Esophagus muscularis mucosa (tissue), 4 donors: ENCODE data around the gene MYADML2. TPM values are rescaled to one million over a fixed set of nuclear protein-coding genes. Genes with fewer than 3 reads are reported as not detected.

Source experiments
- DNase-seq: peaks from one replicate; pipeline ENCODE4 v3.0.0-alpha.2; 2017; ENCODE audit errors: extremely low spot score
- H3K27ac ChIP-seq, 4 donors: fragments of 200-600 bp; sonication (generic); replicated peaks in 1 of 4; 1 replicate in 3 of 4; 2 replicates in 1 of 4; pipeline ENCODE4 v1.5.1; 2016 to 2019; ENCODE audit warnings: mild to moderate bottlenecking in 1 of 4
- H3K27me3 ChIP-seq, 4 donors: fragments of 200-600 bp; sonication (generic); one replicate each; pipeline versions ENCODE4 v1.5.1 to v1.6.0; 2016 to 2019
- H3K36me3 ChIP-seq, 4 donors: fragments of 200-600 bp; sonication (generic); one replicate each; pipeline ENCODE4 v1.5.1; 2016 to 2019
- H3K4me1 ChIP-seq, 4 donors: fragments of 200-600 bp; sonication (generic); one replicate each; pipeline ENCODE4 v1.5.1; 2016 to 2019
- H3K4me3 ChIP-seq, 4 donors: fragments of 200-600 bp; sonication (generic); 1 replicate in 2 of 4; 2 replicates in 2 of 4; pipeline ENCODE4 v1.5.1; 2016 to 2019; ENCODE audit warnings: mild to moderate bottlenecking in 4 of 4, moderate library complexity in 1 of 4
- H3K9me3 ChIP-seq, 4 donors: fragments of 200-600 bp; sonication (generic); 1 replicate in 3 of 4; 2 replicates in 1 of 4; pipeline ENCODE4 v1.5.1; 2016 to 2019
- EP300 ChIP-seq: sonication (generic); formaldehyde crosslinking; IDR thresholded peaks from one replicate; pipeline ENCODE4 v1.6.1; 2017; ENCODE audit warnings: antibody characterized with exemption
- POLR2A ChIP-seq: fragments of 450-650 bp; IDR thresholded peaks from one replicate; pipeline ENCODE4 v1.6.1; 2017; ENCODE audit warnings: antibody characterized with exemption, moderate library complexity, mild to moderate bottlenecking, low read depth
- POLR2AphosphoS5 ChIP-seq, 2 donors: sonication (generic); formaldehyde crosslinking; IDR thresholded peaks; one replicate each; pipeline ENCODE4 v1.6.1; 2017; ENCODE audit warnings: antibody characterized with exemption in 2 of 2
- WGBS: methylation state at CpG from one replicate; pipeline ENCODE4 v1.1.5; 2018; 5-methylcytosine and 5-hydroxymethylcytosine counted together
- intact Hi-C: fragments of 100-400 bp; cut with DNase I; formaldehyde crosslinking; loops from one replicate; pipeline ENCODE4 v1.15.1; 2023
- total RNA-seq, 4 donors: library from RNA; depleted of rRNA; stranded (reverse); fragments of >200 nt; gene quantifications; one replicate each; pipeline versions ENCODE4 v1.1.0 to v1.2.1, GENCODE V29; 2016
- TF ChIP-seq, protein P1 (sequence below), 3 experiments: fragments of 200-600 bp in 2 of 3; fragments of 450-650 bp in 1 of 3; sonication (generic) in 2 of 3; IDR thresholded peaks; one replicate each; pipeline ENCODE4 v1.5.1; 2017 to 2019; ENCODE audit warnings: antibody characterized with exemption in 3 of 3, mild to moderate bottlenecking in 2 of 3, moderate library complexity in 1 of 3

Gene MYADML2
- total RNA-seq, 4 donors from 2014 or later = not detected

- H3K4me1 ChIP-seq = no peaks in the 10 kb centered on the region
- H3K27ac ChIP-seq = no peak overlapping the region
- H3K27me3 ChIP-seq = peaks cover 0 to 29% (median under 1%) of the 10 kb centered on the region in 4 donors
- intact Hi-C loops = no loop called here
- TF ChIP-seq POLR2AphosphoS5 (IDR thresholded peaks at IDR 0.05) (no peak), EP300 (no peak), POLR2A (no peak)
- TF ChIP-seq, protein P1, sequence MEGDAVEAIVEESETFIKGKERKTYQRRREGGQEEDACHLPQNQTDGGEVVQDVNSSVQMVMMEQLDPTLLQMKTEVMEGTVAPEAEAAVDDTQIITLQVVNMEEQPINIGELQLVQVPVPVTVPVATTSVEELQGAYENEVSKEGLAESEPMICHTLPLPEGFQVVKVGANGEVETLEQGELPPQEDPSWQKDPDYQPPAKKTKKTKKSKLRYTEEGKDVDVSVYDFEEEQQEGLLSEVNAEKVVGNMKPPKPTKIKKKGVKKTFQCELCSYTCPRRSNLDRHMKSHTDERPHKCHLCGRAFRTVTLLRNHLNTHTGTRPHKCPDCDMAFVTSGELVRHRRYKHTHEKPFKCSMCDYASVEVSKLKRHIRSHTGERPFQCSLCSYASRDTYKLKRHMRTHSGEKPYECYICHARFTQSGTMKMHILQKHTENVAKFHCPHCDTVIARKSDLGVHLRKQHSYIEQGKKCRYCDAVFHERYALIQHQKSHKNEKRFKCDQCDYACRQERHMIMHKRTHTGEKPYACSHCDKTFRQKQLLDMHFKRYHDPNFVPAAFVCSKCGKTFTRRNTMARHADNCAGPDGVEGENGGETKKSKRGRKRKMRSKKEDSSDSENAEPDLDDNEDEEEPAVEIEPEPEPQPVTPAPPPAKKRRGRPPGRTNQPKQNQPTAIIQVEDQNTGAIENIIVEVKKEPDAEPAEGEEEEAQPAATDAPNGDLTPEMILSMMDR (IDR thresholded peaks at IDR 0.05) = no peak
- WGBS = 84% methylated on average over 11 of the region's 17 CpGs
- H3K9me3 ChIP-seq = no peaks in the 10 kb centered on the region
- DNase-seq = no peak
- no peak overlapping the region for H3K4me3 ChIP-seq
- no peaks in the 10 kb centered on the region for H3K36me3 ChIP-seq
These were observed 1.8 kb upstream of the MYADML2 start for GRCh38 chr17:81948635-81949378.

- 81% methylated on average over 9 of the region's 9 CpGs for WGBS
- Histone ChIP-seq H3K4me3 (no peak overlapping the region), H3K27ac (no peak overlapping the region), H3K27me3 (peaks cover 0 to 52% (median 12%) of the 10 kb centered on the region in 4 donors), H3K4me1 (peaks cover 0 to 15% (median 11%) of the 10 kb centered on the region in 4 donors), H3K36me3 (no peaks in the 10 kb centered on the region), H3K9me3 (no peaks in the 10 kb centered on the region)
- intact Hi-C loops = no loop called here
- no peak for DNase-seq
- TF ChIP-seq EP300 = no peak
These were observed 2.2 kb downstream of the MYADML2 start for GRCh38 chr17:81944858-81945257.

GRCh38 chr17:81942167-81942553, 4.9 kb downstream of the MYADML2 start:
- no peaks in the 10 kb centered on the region for H3K9me3 ChIP-seq
- no peak overlapping the region for H3K4me3 ChIP-seq
- TF ChIP-seq POLR2A (no peak), POLR2AphosphoS5 (IDR thresholded peaks at IDR 0.05) (no peak), EP300 (no peak)
- TF ChIP-seq, protein P1 (IDR thresholded peaks at IDR 0.05) = no peak
- peaks cover 0 to 58% (median 12%) of the 10 kb centered on the region in 4 donors for H3K27me3 ChIP-seq
- H3K27ac ChIP-seq = no peak overlapping the region
- H3K36me3 ChIP-seq = no peaks in the 10 kb centered on the region
- whole genome bisulfite sequencing = 46% methylated on average over 11 of the region's 12 CpGs
- peaks cover 12 to 26% (median 22%) of the 10 kb centered on the region in 4 donors for H3K4me1 ChIP-seq
- intact Hi-C loops = no loop called here
- DNase-seq = no peak

GRCh38 chr17:81941484-81942166, 5.4 kb downstream of the MYADML2 start:
- intact Hi-C loops = no loop called here
- H3K27me3 ChIP-seq = peaks cover 0 to 57% (median 12%) of the 10 kb centered on the region in 4 donors
- H3K36me3 ChIP-seq = no peaks in the 10 kb centered on the region
- peaks cover 17 to 30% (median 27%) of the 10 kb centered on the region in 4 donors for H3K4me1 ChIP-seq
- H3K9me3 ChIP-seq = no peaks in the 10 kb centered on the region
- no peak for DNase-seq
- WGBS = 47% methylated on average over 25 of the region's 30 CpGs
- no peak overlapping the region for H3K27ac ChIP-seq
- no peak overlapping the region for H3K4me3 ChIP-seq
- peak; percentile 19 for TF ChIP-seq POLR2A
- TF ChIP-seq, protein P1 (IDR thresholded peaks at IDR 0.05) = no peak
